Fibroblast of the conjunctiva (primary cell): ENCODE measurements around the gene GRIN3A.
"Not testable (repeated sequence)": the region's sequence is repeated elsewhere in the genome, so short reads cannot be mapped to it uniquely, and the experiment has no call there.

Experiments
- DNase-seq: peaks from one replicate; pipeline ENCODE4 v3.0.0-alpha.2; 2010; ENCODE audit warnings: low read depth

GRIN3A gene

GRCh38 chr9:101738566-101739183, at the start of gene GRIN3A:
TSS of gene GRIN3A (minus strand) at chr9:101738647. CDS start at chr9:101737979, 668 bp downstream.
- no peak for DNase-seq

GRCh38 chr9:101787891-101788290, 49.4 kb upstream of the GRIN3A start:
- DNase-seq, result no peak

DNA sequence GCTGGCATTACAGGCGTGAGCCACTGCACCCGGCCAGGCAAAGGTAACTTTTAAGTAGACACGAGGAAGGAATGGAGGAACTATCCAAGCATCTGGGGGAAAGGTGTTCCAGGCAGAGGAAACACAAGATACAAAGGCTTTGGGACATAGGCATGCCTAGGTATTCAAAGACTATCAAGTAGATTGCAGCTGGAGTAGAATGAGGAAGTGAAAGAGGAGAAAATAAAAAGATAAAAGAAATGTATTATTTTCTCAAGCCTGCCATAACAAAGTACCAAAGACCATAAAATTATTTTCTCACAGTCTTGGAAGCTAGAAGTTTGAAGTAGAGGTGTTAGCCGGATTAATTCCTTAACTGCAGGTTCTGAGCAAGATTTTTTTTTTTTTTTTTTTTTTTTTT, 39.9 kb upstream of the GRIN3A start:
- DNase-seq, result no peak

DNA sequence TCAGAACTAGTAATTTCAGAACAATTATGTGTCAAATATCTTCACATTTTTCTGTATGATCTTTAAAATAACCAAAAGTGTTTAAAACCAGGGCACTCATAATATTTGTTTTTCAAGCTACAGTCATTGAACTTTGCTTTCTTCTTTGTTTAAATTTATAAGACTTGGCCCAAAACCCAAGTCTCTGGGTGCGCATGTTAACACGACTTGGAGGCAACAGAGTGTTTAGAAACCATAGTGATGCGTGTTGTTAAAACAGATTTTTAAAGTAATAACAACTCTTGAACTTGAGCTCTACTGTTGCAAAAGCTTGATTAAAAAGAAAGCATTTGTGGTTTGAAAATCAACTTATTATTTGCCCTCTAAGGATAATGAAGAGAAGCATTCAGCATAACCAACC, 26.0 kb upstream of the GRIN3A start:
- no peak for DNase-seq

DNA sequence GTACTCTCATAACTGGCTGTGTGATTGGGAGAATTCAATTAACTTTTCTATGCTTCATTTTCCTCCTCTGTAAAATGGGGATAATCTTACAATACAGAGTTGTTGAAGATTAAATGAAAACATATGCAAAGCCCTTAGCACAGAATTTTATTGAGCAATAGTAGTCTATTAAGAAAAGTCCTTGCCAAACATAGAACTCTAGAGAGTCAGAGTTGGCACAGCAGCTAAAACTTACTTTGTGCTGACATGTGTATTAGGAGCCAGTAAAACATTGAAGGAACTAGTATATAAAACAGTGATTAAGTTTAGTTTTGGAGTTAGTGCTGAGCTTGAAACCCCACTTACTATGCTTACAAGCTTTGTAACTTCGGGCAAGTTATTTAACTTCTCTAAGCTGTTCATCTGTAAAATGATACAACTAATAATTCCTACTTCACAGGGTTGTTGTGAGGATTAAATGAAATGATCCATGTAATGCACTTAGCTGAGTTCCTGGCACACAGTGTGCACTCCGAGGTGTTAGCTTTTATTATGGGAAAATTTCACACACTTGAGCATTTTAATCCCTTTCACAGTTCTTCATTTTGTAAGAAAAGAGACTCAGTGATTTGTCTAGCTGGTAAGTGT, 20.0 kb upstream of the GRIN3A start:
- DNase-seq, result no peak

GRCh38 chr9:101753716-101754115, 15.3 kb upstream of the GRIN3A start:
- no peak for DNase-seq

GRCh38 chr9:101751895-101752294, 13.4 kb upstream of the GRIN3A start:
- DNase-seq, result no peak

GRCh38 chr9:101739311-101739710, 864 bp upstream of the GRIN3A start:
- DNase-seq, result no peak

GRCh38 chr9:101737705-101738565, 512 bp downstream of the GRIN3A start:
- DNase-seq, result no peak

DNA sequence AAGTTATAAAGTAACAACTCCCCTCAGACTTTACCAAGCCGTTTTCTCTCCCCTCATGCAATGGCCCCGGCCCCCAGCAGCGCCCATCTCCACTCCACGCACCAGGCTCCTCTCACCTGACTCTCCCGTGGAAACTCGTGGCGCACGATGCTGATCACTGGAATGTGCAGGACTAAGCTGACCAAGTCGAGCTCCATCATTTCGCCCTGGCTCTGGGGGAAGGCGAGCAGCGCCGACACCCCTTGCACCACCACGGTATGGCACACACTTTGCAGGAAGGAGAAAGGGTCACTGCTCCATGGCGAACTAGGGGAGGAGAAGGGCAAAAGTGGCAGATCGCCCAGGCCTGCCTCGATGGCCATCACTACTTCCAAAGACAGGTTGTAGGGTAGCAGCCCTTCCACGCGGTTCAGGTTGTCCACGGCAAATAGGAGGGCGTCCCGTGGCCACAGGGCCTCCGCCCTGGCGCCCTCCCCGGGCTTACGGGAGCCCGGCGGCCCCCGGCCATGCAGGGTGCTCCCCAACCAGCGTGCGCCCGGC, 1.2 kb downstream of the GRIN3A start:
- DNase-seq, result no peak

DNA sequence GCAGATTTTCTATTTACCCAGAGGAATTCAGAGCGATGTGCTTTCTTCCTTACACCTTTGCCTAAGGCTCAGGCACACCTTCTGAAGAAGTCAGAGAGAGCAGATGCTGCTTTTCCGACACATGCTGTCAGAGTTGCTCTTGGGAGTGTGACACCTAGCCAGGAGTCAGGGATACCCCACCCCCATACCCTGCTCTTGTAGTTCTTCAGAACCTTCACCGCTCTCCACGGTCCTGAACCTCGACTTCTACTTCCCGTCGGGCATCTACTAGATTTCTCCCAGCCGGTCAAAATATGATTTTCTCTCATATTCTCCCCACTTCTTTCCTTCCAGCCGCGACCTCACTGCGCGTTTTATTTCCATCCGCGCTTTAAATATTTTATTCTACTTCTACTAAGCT, 1.7 kb downstream of the GRIN3A start:
- no peak for DNase-seq

GRCh38 chr9:101731429-101731828, 7.0 kb downstream of the GRIN3A start:
- DNase-seq, result no peak

DNA sequence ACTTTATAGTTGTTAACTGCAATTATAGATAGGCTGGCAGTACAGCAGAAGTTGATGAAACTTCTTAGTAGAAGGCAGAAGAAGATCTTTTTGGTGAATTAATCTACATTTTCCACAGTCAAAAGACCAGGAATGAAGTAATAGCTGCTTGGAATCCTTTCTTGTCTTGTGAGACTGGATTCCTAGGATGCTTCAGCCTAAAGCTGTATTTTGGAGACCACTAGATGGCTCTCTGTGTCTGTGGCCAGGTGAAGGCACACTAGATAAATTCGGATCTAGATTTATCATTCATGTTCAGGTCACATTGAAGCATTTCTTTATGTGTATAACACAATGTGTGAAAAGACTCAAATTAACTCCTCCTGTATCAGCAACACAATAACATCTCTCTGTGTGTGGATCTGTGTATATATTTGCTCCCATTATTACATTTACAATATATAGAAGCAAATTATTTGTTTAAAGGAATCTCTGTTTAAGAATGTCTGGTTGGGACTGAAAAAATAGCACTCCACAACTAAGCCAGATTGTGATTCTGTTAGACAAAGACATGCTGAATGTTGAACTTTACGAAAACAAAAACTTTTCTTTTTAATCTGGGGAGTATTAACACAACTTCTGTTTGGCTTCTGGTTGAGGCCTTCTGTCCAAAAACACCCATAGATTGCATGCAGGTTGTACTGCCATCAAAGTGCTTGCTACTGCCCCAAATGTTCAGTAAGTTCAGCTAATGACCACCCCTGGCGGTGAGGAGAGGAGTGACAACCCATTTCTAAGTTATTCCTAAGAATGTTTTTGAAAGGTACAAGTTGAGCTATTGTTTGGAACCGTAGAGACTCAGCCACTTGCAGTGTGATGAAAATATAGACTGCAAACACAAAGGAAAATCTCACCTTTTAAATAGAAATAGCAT, 10.6 kb downstream of the GRIN3A start:
- peak; percentile 2 for DNase-seq

- DNase-seq, result not testable (repeated sequence)
Observed at GRCh38 chr9:101724271-101724670, 14.2 kb downstream of the GRIN3A start.

DNA sequence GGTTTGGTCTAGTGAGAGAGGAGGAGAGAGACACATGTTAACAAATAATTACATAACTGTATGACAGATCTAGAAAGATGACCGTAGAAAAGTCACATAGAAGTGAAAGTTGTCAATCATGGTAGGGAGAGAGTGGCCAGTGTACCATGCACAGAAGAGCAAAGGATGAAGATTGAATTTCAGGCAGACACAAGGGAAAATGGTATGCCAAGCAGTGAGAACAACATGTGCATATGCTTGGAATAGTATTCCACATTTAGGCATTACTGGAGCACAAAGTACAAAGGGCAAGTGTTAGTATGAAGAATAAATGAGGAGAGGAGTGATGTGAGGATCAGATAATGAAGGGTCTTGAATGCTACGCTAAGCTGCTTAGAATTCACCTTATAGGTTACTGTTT, 20.3 kb downstream of the GRIN3A start:
- no peak for DNase-seq

- no peak for DNase-seq
Observed at GRCh38 chr9:101716629-101717028, 21.8 kb downstream of the GRIN3A start.

DNA sequence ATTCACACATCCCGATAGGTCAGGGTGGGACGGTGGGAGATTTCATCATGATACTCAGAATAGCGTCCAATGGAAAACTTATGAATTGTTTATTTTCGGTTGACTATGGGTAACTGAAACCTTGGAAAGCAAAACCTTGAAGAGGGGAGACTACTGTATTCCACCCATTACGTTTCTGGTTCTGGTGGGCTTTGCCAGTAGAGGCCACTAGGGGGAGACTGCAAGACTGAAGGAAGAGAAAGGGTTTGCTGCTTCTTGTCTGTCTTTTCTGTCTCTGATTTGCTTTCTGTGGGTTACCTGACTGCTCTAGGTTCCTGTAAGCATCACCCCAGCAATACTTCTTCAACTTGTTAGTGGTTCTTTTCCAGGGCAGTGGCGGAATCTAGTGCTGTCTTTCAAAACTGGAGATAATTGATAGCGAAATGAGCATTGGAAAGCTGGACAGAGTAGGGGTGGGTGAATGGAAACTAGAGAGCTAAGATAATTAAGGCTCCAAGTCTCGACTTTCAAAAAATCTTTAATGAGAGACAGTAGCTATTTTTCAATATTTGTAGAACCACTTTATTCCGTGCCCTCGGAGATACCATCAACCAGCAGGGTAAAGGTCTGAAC, 27.0 kb downstream of the GRIN3A start:
- DNase-seq, result no peak

GRCh38 chr9:101708855-101709254, 29.6 kb downstream of the GRIN3A start:
- no peak for DNase-seq

GRCh38 chr9:101707721-101708120, 30.7 kb downstream of the GRIN3A start:
- no peak for DNase-seq

DNA sequence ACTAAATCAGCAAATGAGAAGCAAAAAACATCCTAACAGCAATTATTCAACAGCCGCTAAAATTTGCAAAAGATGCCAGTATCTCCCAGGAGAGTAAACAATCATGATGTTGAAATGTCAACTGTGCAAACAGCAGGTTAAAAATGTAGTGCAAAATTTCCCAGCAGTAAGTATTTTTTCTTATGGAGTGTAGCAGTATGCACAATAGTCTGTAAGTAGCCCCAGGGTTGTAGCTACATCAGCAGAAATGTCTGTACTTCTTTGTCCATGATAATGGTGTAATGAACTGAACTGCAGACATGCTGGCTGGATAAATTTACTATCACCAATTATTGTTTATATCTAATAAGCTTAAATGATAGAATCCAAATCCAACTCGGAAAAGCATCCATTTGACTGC, 31.4 kb downstream of the GRIN3A start:
- no peak for DNase-seq

GRCh38 chr9:101706261-101706798, 32.1 kb downstream of the GRIN3A start:
- no peak for DNase-seq
